Endothelial cell (in vitro differentiated cells): ENCODE measurements around the gene MCM10. TPM values are rescaled to one million over a fixed set of nuclear protein-coding genes. Genes with fewer than 3 reads are reported as not detected.

ENCODE experiments used
- DNase-seq: peaks from one replicate; pipeline ENCODE4 v3.0.0; 2021; ENCODE audit warnings: low spot score
- H3K27ac Mint-ChIP-seq: one replicate; pipeline ENCODE4 v1.8.0; 2021; ENCODE audit warnings: mixed read lengths, inconsistent platforms; ENCODE audit not compliant: unreplicated experiment
- H3K27me3 Mint-ChIP-seq: one replicate; pipeline ENCODE4 v1.8.0; 2021; ENCODE audit warnings: mild to moderate bottlenecking, moderate library complexity, mixed read lengths, inconsistent platforms; ENCODE audit not compliant: unreplicated experiment
- H3K36me3 Mint-ChIP-seq: one replicate; pipeline ENCODE4 v1.8.0; 2021; ENCODE audit warnings: mild to moderate bottlenecking, low read depth, mixed read lengths, inconsistent platforms; ENCODE audit not compliant: unreplicated experiment
- H3K4me1 Mint-ChIP-seq: one replicate; pipeline ENCODE4 v1.8.0; 2021; ENCODE audit warnings: mild to moderate bottlenecking, mixed read lengths, inconsistent platforms; ENCODE audit not compliant: unreplicated experiment
- H3K4me3 Mint-ChIP-seq: one replicate; pipeline ENCODE4 v1.8.0; 2021; ENCODE audit warnings: mild to moderate bottlenecking, mixed read lengths, inconsistent platforms; ENCODE audit not compliant: unreplicated experiment
- H3K9me3 Mint-ChIP-seq: one replicate; pipeline ENCODE4 v1.8.0; 2021; ENCODE audit warnings: mixed read lengths, inconsistent platforms; ENCODE audit not compliant: unreplicated experiment
- total RNA-seq: library from RNA; stranded (reverse); fragmentation: NEBNext Ultra II Directional; extraction: Animal tissue kit (Norgen Biotek cat#: 25700); gene quantifications from one replicate; pipeline ENCODE4 v1.2.1, GENCODE V29; 2021; ENCODE audit not compliant: unreplicated experiment
- TF ChIP-seq, protein P1 (sequence below): fragments of 200-600 bp; sonication (generic); IDR thresholded peaks from one replicate; pipeline ENCODE4 v1.5.0; 2021; ENCODE audit warnings: antibody characterized with exemption; ENCODE audit not compliant: unreplicated experiment

Gene MCM10
- total RNA-seq, 1 donor from 2014 or later, result 7.0 TPM

DNA sequence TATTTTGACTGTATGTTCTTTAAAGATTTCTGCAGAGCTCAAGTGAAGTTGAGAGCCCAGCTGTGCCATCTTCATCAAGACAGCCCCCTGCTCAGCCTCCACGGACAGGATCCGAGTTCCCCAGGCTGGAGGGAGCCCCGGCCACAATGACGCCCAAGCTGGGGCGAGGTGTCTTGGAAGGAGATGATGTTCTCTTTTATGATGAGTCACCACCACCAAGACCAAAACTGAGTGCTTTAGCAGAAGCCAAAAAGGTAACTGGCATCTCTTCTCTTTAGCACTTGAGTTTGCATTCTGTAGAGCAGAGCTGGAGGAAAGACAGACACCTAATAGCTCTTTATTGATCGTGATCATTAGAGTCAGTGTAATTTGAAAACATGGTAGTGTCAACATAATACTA, 33.7 kb downstream of the MCM10 start:
- no peaks in the 10 kb centered on the region for H3K36me3 Mint-ChIP-seq
- DNase-seq, result no peak
- H3K27ac Mint-ChIP-seq, result no peak overlapping the region
- TF ChIP-seq, protein P1, sequence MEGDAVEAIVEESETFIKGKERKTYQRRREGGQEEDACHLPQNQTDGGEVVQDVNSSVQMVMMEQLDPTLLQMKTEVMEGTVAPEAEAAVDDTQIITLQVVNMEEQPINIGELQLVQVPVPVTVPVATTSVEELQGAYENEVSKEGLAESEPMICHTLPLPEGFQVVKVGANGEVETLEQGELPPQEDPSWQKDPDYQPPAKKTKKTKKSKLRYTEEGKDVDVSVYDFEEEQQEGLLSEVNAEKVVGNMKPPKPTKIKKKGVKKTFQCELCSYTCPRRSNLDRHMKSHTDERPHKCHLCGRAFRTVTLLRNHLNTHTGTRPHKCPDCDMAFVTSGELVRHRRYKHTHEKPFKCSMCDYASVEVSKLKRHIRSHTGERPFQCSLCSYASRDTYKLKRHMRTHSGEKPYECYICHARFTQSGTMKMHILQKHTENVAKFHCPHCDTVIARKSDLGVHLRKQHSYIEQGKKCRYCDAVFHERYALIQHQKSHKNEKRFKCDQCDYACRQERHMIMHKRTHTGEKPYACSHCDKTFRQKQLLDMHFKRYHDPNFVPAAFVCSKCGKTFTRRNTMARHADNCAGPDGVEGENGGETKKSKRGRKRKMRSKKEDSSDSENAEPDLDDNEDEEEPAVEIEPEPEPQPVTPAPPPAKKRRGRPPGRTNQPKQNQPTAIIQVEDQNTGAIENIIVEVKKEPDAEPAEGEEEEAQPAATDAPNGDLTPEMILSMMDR, result no peak
- no peaks in the 10 kb centered on the region for H3K4me1 Mint-ChIP-seq
- H3K4me3 Mint-ChIP-seq, result no peak overlapping the region
- H3K9me3 Mint-ChIP-seq, result no peaks in the 10 kb centered on the region
- no peaks in the 10 kb centered on the region for H3K27me3 Mint-ChIP-seq

DNA sequence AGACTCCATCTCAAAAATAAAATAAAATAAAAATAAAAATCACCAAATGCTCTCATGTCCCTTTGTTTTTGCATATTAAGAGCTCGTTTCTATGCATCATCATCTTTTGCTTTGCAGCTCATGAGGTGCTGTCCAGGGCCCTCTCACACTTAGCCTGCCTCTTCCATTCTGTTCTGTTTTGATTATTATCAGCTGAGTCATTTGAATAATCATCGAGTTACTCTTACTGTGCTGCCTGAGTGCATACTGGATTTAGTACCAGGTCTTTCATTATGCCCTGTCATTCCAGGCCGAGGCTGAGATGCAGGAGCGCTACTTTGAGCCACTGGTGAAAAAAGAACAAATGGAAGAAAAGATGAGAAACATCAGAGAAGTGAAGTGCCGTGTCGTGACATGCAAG, 39.8 kb downstream of the MCM10 start:
- Mint-ChIP-seq H3K27me3 (peaks cover 3% of the 10 kb centered on the region), H3K9me3 (no peaks in the 10 kb centered on the region), H3K4me1 (no peaks in the 10 kb centered on the region), H3K4me3 (no peak overlapping the region), H3K36me3 (peaks cover 4% of the 10 kb centered on the region), H3K27ac (no peak overlapping the region)
- DNase-seq, result no peak
- TF ChIP-seq, protein P1, result no peak

DNA sequence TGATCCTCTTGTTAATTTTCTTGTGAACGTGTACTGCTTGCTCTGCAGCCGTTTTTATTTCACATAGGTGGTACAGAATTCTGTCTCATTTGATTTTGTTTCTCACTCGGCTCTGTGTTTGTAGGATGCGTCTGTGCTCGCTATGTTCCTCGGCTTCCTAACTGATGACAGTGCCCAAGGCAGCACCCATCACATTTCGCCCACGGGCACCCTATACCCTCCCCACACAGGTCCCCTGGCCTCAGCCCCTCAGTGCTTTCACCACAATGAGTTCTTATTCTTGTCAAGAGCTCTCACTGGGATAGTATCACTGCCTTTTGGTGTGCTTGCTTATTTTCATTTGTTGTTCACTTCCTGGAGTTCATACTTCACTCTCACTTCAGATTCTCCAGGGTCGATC, 44.7 kb downstream of the MCM10 start:
- peak overlapping the region; percentile 36 for H3K27ac Mint-ChIP-seq
- TF ChIP-seq, protein P1, result no peak
- peaks cover 4% of the 10 kb centered on the region for H3K27me3 Mint-ChIP-seq
- no peaks in the 10 kb centered on the region for H3K4me1 Mint-ChIP-seq
- H3K9me3 Mint-ChIP-seq, result no peaks in the 10 kb centered on the region
- no peak overlapping the region for H3K4me3 Mint-ChIP-seq
- DNase-seq, result no peak
- peaks cover 4% of the 10 kb centered on the region for H3K36me3 Mint-ChIP-seq

DNA sequence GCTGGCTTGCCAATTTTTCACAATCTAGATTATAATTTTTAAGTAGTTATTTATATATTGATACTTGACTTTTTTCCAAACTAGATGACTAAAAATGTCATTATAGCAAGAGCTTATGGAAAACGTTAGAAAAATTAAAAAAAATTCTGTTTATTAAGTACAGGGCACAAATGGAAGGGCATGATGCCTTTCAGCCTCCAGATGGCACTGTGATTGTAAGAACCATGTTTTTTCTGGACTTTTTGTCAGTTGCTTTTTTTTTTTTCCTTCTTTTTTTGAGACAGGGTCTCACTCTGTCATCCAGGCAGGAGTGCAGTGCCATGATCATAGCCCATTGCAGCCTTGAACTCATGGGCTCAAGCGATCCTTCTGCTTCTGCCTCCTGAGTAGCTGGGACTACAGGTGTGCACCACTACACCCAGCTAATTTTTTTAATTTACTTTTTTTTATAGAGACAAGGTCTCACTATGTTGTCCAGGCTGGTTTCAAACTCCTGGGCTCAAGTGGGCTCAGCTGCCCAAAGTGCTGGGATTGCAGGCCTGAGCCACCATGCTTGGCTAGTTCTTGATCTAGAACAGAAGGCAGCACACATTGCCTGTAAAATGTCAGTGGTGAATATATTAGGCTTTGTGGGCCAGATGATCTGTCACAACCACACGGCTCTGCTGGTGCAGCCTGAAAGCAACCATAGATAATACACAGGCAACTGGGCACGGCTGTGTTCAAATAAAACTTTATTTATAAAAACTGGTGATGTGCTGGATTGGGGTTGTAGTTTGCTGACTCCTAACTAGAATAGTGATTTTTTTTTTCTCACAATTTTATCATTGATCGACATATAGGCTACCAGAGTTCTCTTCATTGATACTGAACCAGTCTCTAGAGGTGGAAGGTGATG, 45.4 kb downstream of the MCM10 start:
- no peak overlapping the region for H3K4me3 Mint-ChIP-seq
- H3K36me3 Mint-ChIP-seq, result peaks cover 4% of the 10 kb centered on the region
- peak; percentile 12 for DNase-seq
- TF ChIP-seq, protein P1, result peak; percentile 59
- no peak overlapping the region for H3K27ac Mint-ChIP-seq
- H3K27me3 Mint-ChIP-seq, result peaks cover 4% of the 10 kb centered on the region
- no peaks in the 10 kb centered on the region for H3K9me3 Mint-ChIP-seq
- no peaks in the 10 kb centered on the region for H3K4me1 Mint-ChIP-seq

DNA sequence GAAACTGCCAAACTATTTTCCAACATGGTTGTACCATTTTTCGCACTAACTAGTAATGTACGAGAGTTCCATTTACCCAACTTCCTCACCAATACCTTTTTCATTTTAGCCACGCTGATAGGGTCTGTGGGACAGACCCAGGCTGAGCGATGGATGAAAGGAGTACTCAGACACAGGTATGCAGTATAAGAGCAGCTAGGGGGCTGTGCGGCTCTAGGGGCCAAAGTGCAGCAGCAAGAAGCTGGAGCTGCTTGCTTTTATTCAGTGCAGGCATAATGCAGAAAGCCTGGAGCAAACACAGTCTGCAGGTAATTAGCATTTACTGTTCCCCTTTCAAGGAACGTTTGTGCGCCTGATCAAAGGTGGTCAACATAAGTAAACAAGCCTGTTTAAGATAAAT, 51.8 kb downstream of the MCM10 start:
- H3K27me3 Mint-ChIP-seq, result no peaks in the 10 kb centered on the region
- DNase-seq, result no peak
- H3K9me3 Mint-ChIP-seq, result no peaks in the 10 kb centered on the region
- TF ChIP-seq, protein P1, result no peak
- H3K27ac Mint-ChIP-seq, result no peak overlapping the region
- no peaks in the 10 kb centered on the region for H3K36me3 Mint-ChIP-seq
- no peak overlapping the region for H3K4me3 Mint-ChIP-seq
- H3K4me1 Mint-ChIP-seq, result no peaks in the 10 kb centered on the region
